ENCODE measurements around the gene RNF40.

GRCh38 chr16:30808146-30808545 is 46.0 kb downstream of the RNF40 start:
- TF ChIP-seq CTCF (IDR thresholded peaks at IDR 0.05) = no peak
- no peak for TF ChIP-seq POLR2A (IDR thresholded peaks at IDR 0.05)
